Panc1 (cell line): ENCODE data around the gene NOP53.
"Not testable (repeated sequence)": the region's sequence is repeated elsewhere in the genome, so short reads cannot be mapped to it uniquely, and the experiment has no call there.

ENCODE experiments used
- POLR2AphosphoS5 ChIP-seq: IDR thresholded peaks from 2 replicates; pipeline ENCODE4 v1.6.1; 2012; ENCODE audit warnings: mild to moderate bottlenecking, low read depth, low read length, moderate library complexity
- REST ChIP-seq, 2 experiments: IDR thresholded peaks; 2 replicates each; pipeline ENCODE4 v1.6.1; 2011 to 2012; ENCODE audit warnings: low read depth in 2 of 2, control low read depth in 1 of 2, low read length in 1 of 2, mild to moderate bottlenecking in 1 of 2, moderate library complexity in 1 of 2; ENCODE audit not compliant: insufficient read depth in 1 of 2
- SIN3A ChIP-seq: IDR thresholded peaks from 2 replicates; pipeline ENCODE4 v1.6.1; 2012; ENCODE audit warnings: low read depth, mild to moderate bottlenecking, low read length, moderate library complexity, borderline replicate concordance; ENCODE audit not compliant: insufficient read depth
- TCF7L2 ChIP-seq: IDR thresholded peaks from 2 replicates; pipeline ENCODE4 v1.6.1; 2011; ENCODE audit warnings: mild to moderate bottlenecking, low read depth, low read length, inconsistent platforms
- TF ChIP-seq, protein P1 (sequence below): fragments of 450-650 bp; IDR thresholded peaks from 2 replicates; pipeline ENCODE4 v1.5.1; 2017; ENCODE audit warnings: mild to moderate bottlenecking

GRCh38 chr19:47777245-47778048 is 32.1 kb downstream of the NOP53 start:
- not testable (repeated sequence) for TF ChIP-seq POLR2AphosphoS5; SIN3A; TCF7L2; REST (IDR thresholded peaks at IDR 0.05; ENCODE audit: insufficient read depth in 1 of 2, low read depth in 2 of 2, low read length in 1 of 2)
- TF ChIP-seq, protein P1, sequence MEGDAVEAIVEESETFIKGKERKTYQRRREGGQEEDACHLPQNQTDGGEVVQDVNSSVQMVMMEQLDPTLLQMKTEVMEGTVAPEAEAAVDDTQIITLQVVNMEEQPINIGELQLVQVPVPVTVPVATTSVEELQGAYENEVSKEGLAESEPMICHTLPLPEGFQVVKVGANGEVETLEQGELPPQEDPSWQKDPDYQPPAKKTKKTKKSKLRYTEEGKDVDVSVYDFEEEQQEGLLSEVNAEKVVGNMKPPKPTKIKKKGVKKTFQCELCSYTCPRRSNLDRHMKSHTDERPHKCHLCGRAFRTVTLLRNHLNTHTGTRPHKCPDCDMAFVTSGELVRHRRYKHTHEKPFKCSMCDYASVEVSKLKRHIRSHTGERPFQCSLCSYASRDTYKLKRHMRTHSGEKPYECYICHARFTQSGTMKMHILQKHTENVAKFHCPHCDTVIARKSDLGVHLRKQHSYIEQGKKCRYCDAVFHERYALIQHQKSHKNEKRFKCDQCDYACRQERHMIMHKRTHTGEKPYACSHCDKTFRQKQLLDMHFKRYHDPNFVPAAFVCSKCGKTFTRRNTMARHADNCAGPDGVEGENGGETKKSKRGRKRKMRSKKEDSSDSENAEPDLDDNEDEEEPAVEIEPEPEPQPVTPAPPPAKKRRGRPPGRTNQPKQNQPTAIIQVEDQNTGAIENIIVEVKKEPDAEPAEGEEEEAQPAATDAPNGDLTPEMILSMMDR, result not testable (repeated sequence)
